SK-N-SH (cell line): ENCODE measurements around the gene ZEB1. TPM values are rescaled to one million over a fixed set of nuclear protein-coding genes. Genes with fewer than 3 reads are reported as not detected.

Experiments
- CTCF ChIA-PET: fragments of 300-600, 350-600 bp; formaldehyde crosslinking; extraction: SDS; loops from one replicate; lab custom pipeline; 2021; lab: Yijun Ruan, JAX
- POLR2A ChIA-PET: fragments of 350-600 bp; sonication (Branson Sonifier 250); formaldehyde crosslinking; extraction: SDS; loops from one replicate; lab custom pipeline; 2020; ENCODE audit warnings: antibody characterized with exemption, inconsistent platforms; lab: Yijun Ruan, JAX
- DNase-seq: peaks from one replicate; pipeline ENCODE4 v3.0.0; 2012
- H2AFZ ChIP-seq: fragments of 200-600 bp; sonication (generic); 2 replicates; pipeline ENCODE4 v1.8.1; 2016; ENCODE audit warnings: antibody characterized with exemption, mild to moderate bottlenecking, low read depth
- H3F3A ChIP-seq: fragments of 200-600 bp; sonication (generic); replicated peaks from 2 replicates; pipeline ENCODE3; 2016; ENCODE audit warnings: antibody characterized with exemption, mild to moderate bottlenecking; ENCODE audit not compliant: insufficient read depth
- H3K27ac ChIP-seq, 2 experiments: fragments of 200-500 bp in 1 of 2; fragments of 200-600 bp in 1 of 2; sonication (Bioruptor generic) in 1 of 2; sonication (generic), shearing (Covaris generic) in 1 of 2; 2 replicates each; pipeline versions ENCODE4 v1.5.1 to v1.6.1; 2014 to 2016; ENCODE audit warnings: low read depth in 2 of 2, inconsistent platforms in 1 of 2, low read length in 1 of 2, mild to moderate bottlenecking in 1 of 2, mixed read lengths in 1 of 2
- H3K27me3 ChIP-seq: fragments of 200-600 bp; sonication (generic), shearing (Covaris generic); 2 replicates; pipeline ENCODE4 v1.6.1; 2016; ENCODE audit warnings: mixed run types; ENCODE audit not compliant: insufficient read depth
- H3K36me3 ChIP-seq, 2 experiments: fragments of 200-500 bp in 1 of 2; fragments of 200-600 bp in 1 of 2; sonication (Bioruptor generic) in 1 of 2; sonication (generic) in 1 of 2; replicated peaks in 1 of 2; 2 replicates each; pipeline versions ENCODE3 to v1.5.1; 2014 to 2016; ENCODE audit warnings: low read length in 1 of 2, mild to moderate bottlenecking in 1 of 2; ENCODE audit not compliant: insufficient read depth in 2 of 2, control insufficient read depth in 1 of 2
- H3K4me1 ChIP-seq, 2 experiments: fragments of 200-500 bp in 1 of 2; fragments of 200-600 bp in 1 of 2; sonication (Bioruptor generic) in 1 of 2; sonication (generic), shearing (Covaris generic) in 1 of 2; 2 replicates each; pipeline versions ENCODE4 v1.5.1 to v1.6.1; 2014 to 2016; ENCODE audit warnings: low read depth in 1 of 2, low read length in 1 of 2, mixed run types in 1 of 2; ENCODE audit not compliant: insufficient read depth in 2 of 2, control insufficient read depth in 1 of 2
- H3K4me2 ChIP-seq: fragments of 200-600 bp; sonication (generic), shearing (Covaris generic); 2 replicates; pipeline ENCODE4 v1.6.1; 2017; ENCODE audit warnings: mixed run types
- H3K4me3 ChIP-seq, 2 experiments: fragments of 200-500 bp in 1 of 2; fragments of 200-600 bp in 1 of 2; sonication (Bioruptor generic) in 1 of 2; sonication (generic), shearing (Covaris generic) in 1 of 2; 2 replicates each; pipeline versions ENCODE4 v1.5.1 to v1.8.1; 2014 to 2016; ENCODE audit warnings: low read depth in 2 of 2, inconsistent platforms in 1 of 2, low read length in 1 of 2, mild to moderate bottlenecking in 1 of 2, mixed read lengths in 1 of 2, moderate library complexity in 1 of 2
- H3K79me2 ChIP-seq: fragments of 200-600 bp; sonication (generic); 2 replicates; pipeline ENCODE4 v1.8.1; 2017; ENCODE audit warnings: mild to moderate bottlenecking; ENCODE audit not compliant: insufficient read depth
- H3K9ac ChIP-seq: fragments of 200-600 bp; sonication (generic); 2 replicates; pipeline ENCODE4 v1.6.1; 2017; ENCODE audit warnings: mixed run types
- H3K9me2 ChIP-seq: fragments of 200-600 bp; sonication (generic); 2 replicates; pipeline ENCODE4 v1.6.1; 2017; ENCODE audit warnings: mixed run types
- H3K9me3 ChIP-seq: fragments of 200-600 bp; sonication (generic); 2 replicates; pipeline ENCODE4 v1.6.1; 2017; ENCODE audit warnings: mixed run types, mild to moderate bottlenecking, moderate library complexity
- H4K20me1 ChIP-seq: fragments of 200-600 bp; sonication (generic); 2 replicates; pipeline ENCODE4 v1.6.1; 2017; ENCODE audit warnings: mild to moderate bottlenecking, mixed run types; ENCODE audit not compliant: insufficient read depth
- CHD2 ChIP-seq: fragments of 150-350 bp; IDR thresholded peaks from 2 replicates; pipeline ENCODE4 v1.6.1; 2018; ENCODE audit warnings: low read length; ENCODE audit not compliant: partially characterized antibody
- ELF1 ChIP-seq: IDR thresholded peaks from 2 replicates; pipeline ENCODE4 v1.4.0; 2012
- EP300 ChIP-seq, 2 experiments: IDR thresholded peaks; 2 replicates each; pipeline versions ENCODE4 v1.4.0 to v1.6.1; 2012; ENCODE audit warnings: borderline replicate concordance in 1 of 2, low read depth in 1 of 2, low read length in 1 of 2
- FOSL2 ChIP-seq: IDR thresholded peaks from 2 replicates; pipeline ENCODE4 v1.4.0; 2012; ENCODE audit warnings: low read depth, mild to moderate bottlenecking, moderate library complexity, borderline replicate concordance
- FOXJ3 ChIP-seq: sonication (generic); formaldehyde crosslinking; IDR thresholded peaks from 2 replicates; pipeline ENCODE4 v1.5.1; 2020; ENCODE audit warnings: mild to moderate bottlenecking, missing genetic modification reagents
- GABPA ChIP-seq: IDR thresholded peaks from 2 replicates; pipeline ENCODE4 v1.4.0; 2012; ENCODE audit warnings: low read depth, mild to moderate bottlenecking
- JUND ChIP-seq: IDR thresholded peaks from 2 replicates; pipeline ENCODE4 v1.4.0; 2012
- MXI1 ChIP-seq: IDR thresholded peaks from 2 replicates; pipeline ENCODE4 v1.6.1; 2012; ENCODE audit warnings: mild to moderate bottlenecking, low read depth, low read length, improper control_type of control experiment
- NFIC ChIP-seq: IDR thresholded peaks from 2 replicates; pipeline ENCODE4 v1.4.0; 2012; ENCODE audit warnings: borderline replicate concordance
- NRF1 ChIP-seq: IDR thresholded peaks from 2 replicates; pipeline ENCODE4 v1.6.1; 2012; ENCODE audit warnings: low read depth, mild to moderate bottlenecking, low read length
- POLR2AphosphoS5 ChIP-seq: IDR thresholded peaks from 2 replicates; pipeline ENCODE4 v1.6.1; 2012; ENCODE audit warnings: low read depth, low read length
- RFX5 ChIP-seq: IDR thresholded peaks from 2 replicates; pipeline ENCODE4 v1.6.1; 2012; ENCODE audit warnings: mild to moderate bottlenecking, improper control_type of control experiment, low read length
- SIN3A ChIP-seq: IDR thresholded peaks from 2 replicates; pipeline ENCODE4 v1.6.1; 2012; ENCODE audit warnings: low read depth, mild to moderate bottlenecking, low read length, moderate library complexity, borderline replicate concordance
- SMC3 ChIP-seq: IDR thresholded peaks from 2 replicates; pipeline ENCODE4 v1.6.1; 2012; ENCODE audit warnings: low read depth, low read length, improper control_type of control experiment
- YY1 ChIP-seq: IDR thresholded peaks from 2 replicates; pipeline ENCODE4 v1.4.0; 2012; ENCODE audit warnings: low read depth, mild to moderate bottlenecking
- WGBS: methylation state at CpG from one replicate; pipeline ENCODE4 v1.1.6; 2017; ENCODE audit warnings: low lambda C conversion rate; 5-methylcytosine and 5-hydroxymethylcytosine counted together
- polyA plus RNA-seq, 3 experiments: library from polyadenylated mRNA; depleted of rRNA; stranded (reverse); fragments of >200 nt; gene quantifications; 2 replicates each; pipeline ENCODE4 v1.2.3, GENCODE V29; 2012
- TF ChIP-seq, protein P1 (sequence below): fragments of 150-350 bp; IDR thresholded peaks from 2 replicates; pipeline ENCODE4 v1.6.1; 2016; ENCODE audit warnings: mild to moderate bottlenecking, low read depth, low read length
- TF ChIP-seq, protein P2 (sequence below): IDR thresholded peaks from 2 replicates; pipeline ENCODE4 v1.4.0; 2012; ENCODE audit warnings: low read depth, borderline replicate concordance
- TF ChIP-seq, protein P3 (sequence below): IDR thresholded peaks from 2 replicates; pipeline ENCODE4 v1.6.1; 2012; ENCODE audit warnings: mild to moderate bottlenecking, low read depth, low read length, moderate library complexity

ZEB1 gene
- polyA plus RNA-seq, 1 of the 3 experiments (the other 2 are of a cell fraction) = 5.4 TPM

DNA sequence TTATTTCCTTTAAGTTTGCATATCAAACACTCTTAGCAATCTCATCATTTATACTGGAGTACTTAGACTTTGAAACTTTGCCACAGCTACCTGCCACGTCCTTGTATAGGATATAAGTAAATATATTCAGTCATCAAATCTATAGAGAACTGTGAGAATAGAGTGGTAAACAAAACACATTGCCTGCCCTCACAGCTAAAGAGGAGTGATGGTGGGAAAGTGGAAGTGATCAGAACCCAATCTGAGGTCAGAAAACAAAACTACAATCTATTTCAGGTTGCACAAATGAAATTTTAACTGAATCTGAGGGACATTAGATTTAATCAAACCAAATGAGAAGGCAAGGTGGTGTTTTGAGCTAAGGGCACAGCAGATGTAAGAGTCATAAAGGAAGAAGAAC is 74.8 kb downstream of the ZEB1 start:
- no peaks in the 10 kb centered on the region for H3K9me2 ChIP-seq
- H3K4me1 ChIP-seq = no peaks in the 10 kb centered on the region
- H3F3A ChIP-seq = no peaks in the 10 kb centered on the region
- TF ChIP-seq FOSL2 = no peak
- TF ChIP-seq SIN3A = no peak
- TF ChIP-seq, protein P1, sequence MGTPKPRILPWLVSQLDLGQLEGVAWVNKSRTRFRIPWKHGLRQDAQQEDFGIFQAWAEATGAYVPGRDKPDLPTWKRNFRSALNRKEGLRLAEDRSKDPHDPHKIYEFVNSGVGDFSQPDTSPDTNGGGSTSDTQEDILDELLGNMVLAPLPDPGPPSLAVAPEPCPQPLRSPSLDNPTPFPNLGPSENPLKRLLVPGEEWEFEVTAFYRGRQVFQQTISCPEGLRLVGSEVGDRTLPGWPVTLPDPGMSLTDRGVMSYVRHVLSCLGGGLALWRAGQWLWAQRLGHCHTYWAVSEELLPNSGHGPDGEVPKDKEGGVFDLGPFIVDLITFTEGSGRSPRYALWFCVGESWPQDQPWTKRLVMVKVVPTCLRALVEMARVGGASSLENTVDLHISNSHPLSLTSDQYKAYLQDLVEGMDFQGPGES = no peak
- TF ChIP-seq, protein P2, sequence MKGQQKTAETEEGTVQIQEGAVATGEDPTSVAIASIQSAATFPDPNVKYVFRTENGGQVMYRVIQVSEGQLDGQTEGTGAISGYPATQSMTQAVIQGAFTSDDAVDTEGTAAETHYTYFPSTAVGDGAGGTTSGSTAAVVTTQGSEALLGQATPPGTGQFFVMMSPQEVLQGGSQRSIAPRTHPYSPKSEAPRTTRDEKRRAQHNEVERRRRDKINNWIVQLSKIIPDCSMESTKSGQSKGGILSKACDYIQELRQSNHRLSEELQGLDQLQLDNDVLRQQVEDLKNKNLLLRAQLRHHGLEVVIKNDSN = no peak
- TF ChIP-seq CHD2 = no peak
- no peak for TF ChIP-seq POLR2AphosphoS5
- no peak for TF ChIP-seq EP300 (IDR thresholded peaks at IDR 0.05; ENCODE audit: borderline replicate concordance in 1 of 2, low read depth in 1 of 2, low read length in 1 of 2)
- TF ChIP-seq, protein P3, sequence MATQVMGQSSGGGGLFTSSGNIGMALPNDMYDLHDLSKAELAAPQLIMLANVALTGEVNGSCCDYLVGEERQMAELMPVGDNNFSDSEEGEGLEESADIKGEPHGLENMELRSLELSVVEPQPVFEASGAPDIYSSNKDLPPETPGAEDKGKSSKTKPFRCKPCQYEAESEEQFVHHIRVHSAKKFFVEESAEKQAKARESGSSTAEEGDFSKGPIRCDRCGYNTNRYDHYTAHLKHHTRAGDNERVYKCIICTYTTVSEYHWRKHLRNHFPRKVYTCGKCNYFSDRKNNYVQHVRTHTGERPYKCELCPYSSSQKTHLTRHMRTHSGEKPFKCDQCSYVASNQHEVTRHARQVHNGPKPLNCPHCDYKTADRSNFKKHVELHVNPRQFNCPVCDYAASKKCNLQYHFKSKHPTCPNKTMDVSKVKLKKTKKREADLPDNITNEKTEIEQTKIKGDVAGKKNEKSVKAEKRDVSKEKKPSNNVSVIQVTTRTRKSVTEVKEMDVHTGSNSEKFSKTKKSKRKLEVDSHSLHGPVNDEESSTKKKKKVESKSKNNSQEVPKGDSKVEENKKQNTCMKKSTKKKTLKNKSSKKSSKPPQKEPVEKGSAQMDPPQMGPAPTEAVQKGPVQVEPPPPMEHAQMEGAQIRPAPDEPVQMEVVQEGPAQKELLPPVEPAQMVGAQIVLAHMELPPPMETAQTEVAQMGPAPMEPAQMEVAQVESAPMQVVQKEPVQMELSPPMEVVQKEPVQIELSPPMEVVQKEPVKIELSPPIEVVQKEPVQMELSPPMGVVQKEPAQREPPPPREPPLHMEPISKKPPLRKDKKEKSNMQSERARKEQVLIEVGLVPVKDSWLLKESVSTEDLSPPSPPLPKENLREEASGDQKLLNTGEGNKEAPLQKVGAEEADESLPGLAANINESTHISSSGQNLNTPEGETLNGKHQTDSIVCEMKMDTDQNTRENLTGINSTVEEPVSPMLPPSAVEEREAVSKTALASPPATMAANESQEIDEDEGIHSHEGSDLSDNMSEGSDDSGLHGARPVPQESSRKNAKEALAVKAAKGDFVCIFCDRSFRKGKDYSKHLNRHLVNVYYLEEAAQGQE = no peak
- no peak for TF ChIP-seq RFX5
- TF ChIP-seq, all 33 proteins: peak for 0
- no peaks in the 10 kb centered on the region for H3K27me3 ChIP-seq
- H3K9me3 ChIP-seq = no peaks in the 10 kb centered on the region
- ChIA-PET POLR2A (no interaction called here), CTCF (no interaction called here)
- H3K9ac ChIP-seq = no peak overlapping the region
- peaks cover 8% of the 10 kb centered on the region for H3K79me2 ChIP-seq
- H3K4me3 ChIP-seq = no peak overlapping the region
- no peaks in the 10 kb centered on the region for H4K20me1 ChIP-seq
- 85% methylated on average over 1 of the region's 1 CpG for WGBS
- H3K36me3 ChIP-seq = peaks cover 10 to 13% of the 10 kb centered on the region in 2 experiments
- H3K27ac ChIP-seq = no peak overlapping the region
- no peak overlapping the region for H3K4me2 ChIP-seq
- no peak overlapping the region for H2AFZ ChIP-seq
- DNase-seq = no peak

DNA sequence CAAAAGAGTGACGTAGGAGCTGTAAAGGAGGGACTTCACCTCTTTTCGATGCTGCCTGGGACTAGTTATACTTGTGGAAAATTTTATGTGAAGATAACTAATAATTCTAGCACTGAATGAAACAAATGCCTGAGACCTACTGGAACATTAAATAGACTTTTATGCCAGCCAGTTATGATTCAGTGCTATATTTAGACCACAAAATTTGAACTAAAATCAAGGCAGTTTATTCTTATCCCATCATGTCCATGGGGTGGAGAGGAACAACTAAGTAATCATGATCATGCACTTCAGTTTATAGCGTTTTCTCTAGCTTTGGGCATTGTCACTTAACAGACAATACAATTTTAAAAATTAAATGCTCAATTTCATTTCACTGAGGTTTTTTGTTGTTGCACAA is 76.7 kb downstream of the ZEB1 start:
- CTCF ChIA-PET = interaction anchor here (1.1 kb wide), 1 partner anchor 9 kb away, joined by 3 read pairs; no protein-coding TSS in a partner anchor
- no peaks in the 10 kb centered on the region for H4K20me1 ChIP-seq
- no peak for TF ChIP-seq MXI1
- TF ChIP-seq, protein P2 = no peak
- no peak for TF ChIP-seq FOXJ3 (CRISPR knock-in tag)
- no peak for TF ChIP-seq GABPA
- TF ChIP-seq, protein P3 = no peak
- TF ChIP-seq FOSL2 = no peak
- TF ChIP-seq SMC3 = no peak
- no peak for TF ChIP-seq SIN3A
- no peak for TF ChIP-seq NFIC
- no peak for TF ChIP-seq JUND
- TF ChIP-seq ELF1 = no peak
- TF ChIP-seq CHD2 = no peak
- TF ChIP-seq NRF1 = no peak
- TF ChIP-seq YY1 = no peak

More for the DNA sequence above, 76.7 kb downstream of the ZEB1 start:
- Histone ChIP-seq H3K27ac (no peak overlapping the region), H3K36me3 (peaks cover 0 to under 1% of the 10 kb centered on the region in 2 experiments), H3F3A (no peaks in the 10 kb centered on the region), H3K4me1 (no peaks in the 10 kb centered on the region), H2AFZ (no peak overlapping the region), H3K79me2 (peaks cover 8% of the 10 kb centered on the region), H3K9me2 (no peaks in the 10 kb centered on the region), H3K9me3 (no peaks in the 10 kb centered on the region), H3K9ac (no peak overlapping the region), H3K4me2 (no peak overlapping the region), H3K4me3 (no peak overlapping the region), H3K27me3 (no peaks in the 10 kb centered on the region)
- DNase-seq = no peak
- POLR2A ChIA-PET = no interaction called here
- WGBS = 96% methylated on average over 3 of the region's 3 CpGs
